HG03159 (cell line): ENCODE measurements around the gene SRC.
"Not testable (repeated sequence)": the region's sequence is repeated elsewhere in the genome, so short reads cannot be mapped to it uniquely, and the experiment has no call there.

Experiments
- ATAC-seq: cut with Tn5 transposase; IDR thresholded peaks from one replicate; pipeline ENCODE4 v1.9.1; 2021; ENCODE audit warnings: mild to moderate bottlenecking, moderate library complexity; ENCODE audit not compliant: unreplicated experiment

SRC gene

GRCh38 chr20:37362231-37362792 lies 16.4 kb downstream of the SRC start:
- ATAC-seq = no peak

DNA sequence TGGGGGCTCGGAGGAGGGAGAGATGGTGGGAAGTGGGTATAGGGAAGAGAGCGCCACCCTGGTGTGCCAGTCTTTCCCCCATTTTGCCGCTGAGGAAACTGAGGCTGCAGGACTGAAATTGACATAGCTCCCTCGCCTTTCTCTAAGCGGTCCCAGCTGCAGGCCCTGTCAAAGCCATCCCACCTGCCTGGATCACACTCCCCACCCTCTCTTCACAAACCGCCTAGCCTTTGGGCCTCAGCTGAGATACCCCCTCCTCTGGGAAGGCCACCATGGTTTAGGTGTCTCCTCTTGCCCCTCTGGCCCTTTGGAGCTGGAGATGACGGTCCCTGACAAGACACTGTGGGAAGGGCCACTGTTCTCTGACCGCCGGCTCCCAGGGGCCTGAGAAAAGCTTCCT lies 16.9 kb downstream of the SRC start:
- no peak for ATAC-seq

DNA sequence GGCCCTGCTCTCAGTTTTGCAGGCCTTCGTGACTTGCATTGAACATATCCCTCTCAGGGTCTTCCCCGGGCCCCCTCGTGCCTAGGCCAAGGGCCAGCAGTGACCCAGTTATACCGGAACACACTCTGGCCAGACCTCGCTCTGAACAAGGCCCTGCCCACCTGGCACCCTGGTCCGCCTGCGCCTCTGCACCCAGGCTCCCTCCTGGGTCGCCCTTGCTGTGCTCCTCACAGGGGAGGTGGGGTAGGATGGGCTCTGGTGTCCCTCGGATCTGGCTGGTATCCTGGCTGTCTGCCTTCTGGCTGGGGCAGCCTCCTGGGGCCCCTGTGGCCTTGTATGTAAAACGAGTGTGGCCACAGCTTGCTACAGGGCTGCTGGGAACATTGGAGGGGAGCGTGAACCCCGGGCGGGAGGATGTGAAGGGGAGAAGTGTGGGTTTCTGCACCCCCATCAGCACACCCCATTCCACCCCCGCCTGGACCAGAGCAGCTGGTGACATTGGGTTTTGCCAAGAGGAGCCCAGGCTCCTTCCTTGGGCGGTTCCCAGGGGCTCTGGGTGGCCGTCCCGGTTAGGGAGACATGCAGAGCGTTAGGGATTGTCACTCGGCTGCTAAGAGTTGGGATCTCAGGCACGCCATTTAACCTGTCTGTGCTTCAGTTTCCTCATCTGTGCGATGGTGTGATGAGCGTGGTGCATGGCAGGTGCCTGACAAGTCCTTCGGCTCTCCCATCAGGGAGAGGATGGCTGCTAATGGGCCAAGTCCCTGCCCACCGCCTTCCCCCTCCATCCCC lies 17.5 kb downstream of the SRC start:
- ATAC-seq = no peak

DNA sequence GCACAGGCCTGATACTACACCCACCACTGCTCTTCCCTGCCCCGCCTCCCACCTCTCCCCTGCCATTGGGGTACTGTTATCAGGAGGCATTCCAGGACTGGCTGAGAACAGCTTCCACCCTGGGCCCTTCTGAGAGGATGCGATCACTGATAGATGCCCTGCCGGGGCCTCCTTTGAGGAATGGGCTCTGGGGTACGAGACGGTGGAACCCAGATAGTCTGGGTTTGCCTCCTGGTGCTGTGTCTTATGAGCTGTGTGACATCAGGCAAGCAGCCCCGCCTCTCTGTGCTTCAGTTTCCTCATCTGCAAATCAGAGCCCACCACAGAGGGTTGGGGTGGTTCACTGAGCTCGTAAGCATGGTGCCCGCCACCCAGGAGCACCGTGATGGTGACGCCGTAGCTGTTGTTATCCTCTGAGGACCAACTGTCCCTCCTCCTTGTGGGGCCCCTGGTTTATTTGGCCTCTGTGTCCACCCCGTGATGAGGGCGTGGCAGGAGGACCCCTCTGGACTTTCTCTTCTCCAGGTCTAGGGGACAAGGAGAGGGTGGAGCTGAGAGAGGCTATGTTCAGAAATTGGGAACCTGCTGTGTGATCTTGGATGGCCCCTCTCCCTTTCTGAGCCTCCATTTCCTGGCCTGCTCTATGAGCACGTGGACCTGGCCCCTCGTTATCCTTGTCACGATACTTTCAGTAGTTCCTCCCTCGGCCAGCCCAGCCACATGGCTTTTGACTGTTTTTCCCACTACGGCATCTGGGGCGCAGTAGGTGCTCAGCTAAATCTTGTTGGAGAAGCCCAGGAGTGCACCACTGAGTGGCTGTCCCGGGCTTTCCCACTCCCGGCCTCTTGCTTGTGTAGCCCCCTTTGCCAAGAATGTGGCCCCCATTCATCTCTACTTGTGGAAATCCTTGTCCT lies 18.3 kb downstream of the SRC start:
- no peak for ATAC-seq

- no peak for ATAC-seq
Measured at GRCh38 chr20:37364927-37365272, 19.0 kb downstream of the SRC start.

DNA sequence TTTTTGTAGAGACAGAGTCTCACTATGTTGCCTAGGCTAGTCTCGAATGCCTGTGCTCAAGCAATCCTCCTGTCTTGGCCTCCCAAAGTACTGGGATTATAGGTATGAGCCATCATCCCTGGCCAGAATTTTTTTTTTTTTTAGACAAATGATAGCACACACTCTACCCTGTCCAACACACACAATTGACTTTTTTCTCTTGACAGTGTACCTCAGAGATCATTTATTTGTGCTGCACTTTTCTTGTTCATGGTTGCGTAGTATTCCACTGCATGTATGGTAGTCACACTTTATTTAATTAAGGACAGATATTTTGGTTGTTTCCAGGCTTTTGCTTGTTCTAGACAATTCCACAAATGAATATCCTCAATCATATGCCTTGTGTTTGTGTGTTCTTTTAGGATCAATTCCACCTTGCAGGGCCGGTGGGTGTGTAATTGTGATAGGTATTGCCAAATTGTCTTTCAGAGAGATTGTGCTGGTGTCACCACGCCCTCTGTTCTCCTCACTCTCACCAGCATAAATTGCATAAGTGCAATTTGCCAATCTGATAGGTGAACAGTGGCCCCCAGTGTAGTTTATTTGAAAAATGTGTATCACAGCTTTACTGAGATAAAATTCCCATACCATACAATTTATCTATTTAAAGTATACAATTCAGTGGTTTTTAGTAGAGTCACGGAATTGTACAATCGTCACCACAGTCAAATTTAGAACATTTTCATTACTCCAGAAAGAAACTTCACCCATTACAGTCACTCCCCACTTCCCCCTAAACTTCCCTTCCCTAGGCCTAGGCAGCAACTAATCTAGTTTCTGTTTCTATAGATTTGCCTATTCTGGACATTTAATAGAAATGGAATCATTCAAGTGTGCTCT lies 20.1 kb downstream of the SRC start:
- ATAC-seq = peak; percentile 55

GRCh38 chr20:37366743-37367142 lies 20.8 kb downstream of the SRC start:
- peak; percentile 9 for ATAC-seq

GRCh38 chr20:37369846-37370245 lies 23.9 kb downstream of the SRC start:
- ATAC-seq = no peak

DNA sequence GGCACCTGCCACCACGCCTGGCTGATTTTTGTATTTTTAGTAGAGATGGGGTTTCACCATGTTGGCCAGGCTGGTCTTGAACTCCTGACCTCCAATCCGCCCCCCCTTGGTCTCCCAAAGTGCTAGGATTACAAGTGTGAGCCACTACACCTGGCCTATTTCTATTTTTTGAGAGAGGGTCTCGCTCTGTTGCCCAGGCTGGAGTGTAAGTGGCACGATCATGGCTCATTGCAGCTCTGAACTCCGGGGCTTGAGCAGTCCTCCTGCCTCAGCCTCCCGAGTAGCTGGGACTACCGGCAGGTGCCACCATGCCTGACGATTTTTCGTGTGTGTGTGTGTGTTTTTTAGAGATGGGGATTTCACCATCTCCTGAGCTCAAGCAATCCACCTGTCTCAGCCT lies 25.9 kb downstream of the SRC start:
- ATAC-seq = not testable (repeated sequence)

- ATAC-seq = no peak
Measured at GRCh38 chr20:37372441-37372840, 26.5 kb downstream of the SRC start.

- no peak for ATAC-seq
Measured at GRCh38 chr20:37373020-37373598, 27.2 kb downstream of the SRC start.

DNA sequence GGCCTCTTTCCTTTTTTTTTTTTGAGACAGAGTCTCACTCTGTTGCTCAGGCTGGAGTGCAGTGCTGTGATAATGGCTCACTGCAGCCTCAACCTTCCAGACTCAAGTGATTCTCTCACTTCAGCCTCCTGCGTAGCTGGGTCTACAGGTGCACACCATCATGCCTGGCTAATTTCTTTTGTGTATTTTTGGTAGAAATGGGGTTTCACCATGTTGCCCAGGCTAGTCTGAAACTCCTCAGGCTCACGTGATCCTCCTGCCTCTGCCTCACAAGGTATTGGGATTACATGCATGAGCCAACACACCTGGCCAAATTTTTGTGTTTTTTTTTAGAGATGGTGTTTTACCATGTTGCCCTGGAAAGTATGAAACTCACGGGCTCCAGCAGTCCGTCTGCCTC lies 29.3 kb downstream of the SRC start:
- ATAC-seq = no peak

DNA sequence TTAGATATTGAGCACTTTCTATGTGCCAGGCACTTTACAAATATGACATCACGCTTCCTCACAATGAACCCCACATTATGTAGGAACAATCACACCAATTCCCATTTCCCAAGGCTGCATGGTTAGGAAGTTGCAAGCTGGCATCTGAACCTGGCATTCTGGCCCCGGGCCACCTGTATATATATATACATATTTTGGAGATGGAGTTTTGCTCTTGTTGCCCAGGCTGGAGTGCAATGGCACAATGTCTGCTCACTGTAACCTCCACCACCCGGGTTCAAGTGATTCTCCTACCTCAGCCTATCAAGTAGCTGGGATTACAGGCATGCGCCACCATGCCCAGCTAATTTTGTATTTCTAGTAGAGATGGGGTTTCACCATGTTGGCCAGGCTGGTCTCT lies 30.4 kb downstream of the SRC start:
- no peak for ATAC-seq

DNA sequence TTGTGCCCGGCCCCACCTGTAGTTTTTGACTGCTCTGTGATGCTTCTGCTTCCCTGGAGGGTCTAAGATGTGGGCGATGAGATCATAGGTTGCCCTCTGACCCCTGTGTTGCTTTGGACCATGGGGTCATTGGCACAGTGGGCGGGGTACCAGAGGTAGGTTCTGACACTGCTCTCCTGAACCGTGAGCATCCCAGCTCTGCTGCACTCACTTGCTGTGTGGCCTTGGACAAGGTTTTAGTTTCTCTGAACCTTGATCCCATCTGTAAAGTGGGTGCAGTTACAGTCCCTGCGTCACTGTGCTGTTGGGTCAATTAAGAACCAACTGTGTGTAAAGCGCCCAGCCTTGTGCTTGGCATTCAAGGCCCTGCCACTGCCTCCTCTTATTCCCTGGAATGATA lies 30.9 kb downstream of the SRC start:
- no peak for ATAC-seq

DNA sequence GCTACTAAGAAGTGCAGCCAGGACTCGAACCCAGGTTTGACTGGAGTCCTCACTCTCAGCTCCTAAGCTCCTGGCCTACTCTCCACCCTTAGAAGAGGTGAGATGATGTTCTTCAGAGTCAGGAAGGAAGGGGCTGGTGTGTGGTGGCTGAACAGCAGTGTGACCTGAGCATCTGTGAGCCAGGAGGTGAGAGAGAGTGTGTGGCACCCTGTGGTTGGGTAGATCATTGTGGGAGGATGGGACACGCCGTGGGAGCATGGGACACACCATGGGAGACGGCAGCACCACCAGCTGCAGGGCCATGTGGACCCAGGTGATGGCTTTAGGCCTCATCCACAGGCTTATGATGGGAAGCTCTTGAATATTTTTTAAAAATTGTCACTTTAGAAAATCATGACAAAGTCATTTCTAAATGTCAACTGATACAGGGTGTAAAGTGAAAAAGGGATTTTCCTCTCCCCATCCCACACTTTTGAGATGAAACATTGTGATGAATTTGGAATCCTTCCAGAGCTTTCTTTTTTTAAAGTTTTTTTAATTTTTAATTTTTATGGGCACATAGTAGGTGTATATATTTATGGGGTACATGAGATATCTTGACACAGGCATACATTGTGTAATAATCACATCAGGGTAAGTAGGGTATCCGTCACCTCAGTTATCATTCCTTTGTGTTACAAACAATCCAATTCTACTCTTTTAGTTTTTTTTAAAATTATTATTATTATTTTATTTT lies 31.6 kb downstream of the SRC start:
- no peak for ATAC-seq

DNA sequence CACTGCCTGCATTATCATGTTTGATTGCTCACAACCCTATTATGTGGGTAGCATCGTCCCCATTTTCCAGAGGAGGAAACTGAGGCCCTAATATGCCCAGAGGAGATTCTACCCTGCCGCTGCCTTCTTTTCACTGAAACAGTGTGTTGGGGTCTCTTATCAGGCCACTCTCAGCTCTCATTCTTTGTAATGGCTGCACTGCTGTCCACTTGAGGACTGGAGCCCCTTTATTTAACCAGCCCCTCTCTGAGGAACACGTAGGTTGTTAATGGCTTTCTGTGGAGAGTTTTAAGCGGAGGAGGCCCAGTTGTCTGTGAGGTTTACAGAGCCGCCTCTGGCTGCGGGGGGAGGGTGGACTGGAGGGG lies 32.5 kb downstream of the SRC start:
- no peak for ATAC-seq

GRCh38 chr20:37378785-37379598 lies 33.1 kb downstream of the SRC start:
- no peak for ATAC-seq

DNA sequence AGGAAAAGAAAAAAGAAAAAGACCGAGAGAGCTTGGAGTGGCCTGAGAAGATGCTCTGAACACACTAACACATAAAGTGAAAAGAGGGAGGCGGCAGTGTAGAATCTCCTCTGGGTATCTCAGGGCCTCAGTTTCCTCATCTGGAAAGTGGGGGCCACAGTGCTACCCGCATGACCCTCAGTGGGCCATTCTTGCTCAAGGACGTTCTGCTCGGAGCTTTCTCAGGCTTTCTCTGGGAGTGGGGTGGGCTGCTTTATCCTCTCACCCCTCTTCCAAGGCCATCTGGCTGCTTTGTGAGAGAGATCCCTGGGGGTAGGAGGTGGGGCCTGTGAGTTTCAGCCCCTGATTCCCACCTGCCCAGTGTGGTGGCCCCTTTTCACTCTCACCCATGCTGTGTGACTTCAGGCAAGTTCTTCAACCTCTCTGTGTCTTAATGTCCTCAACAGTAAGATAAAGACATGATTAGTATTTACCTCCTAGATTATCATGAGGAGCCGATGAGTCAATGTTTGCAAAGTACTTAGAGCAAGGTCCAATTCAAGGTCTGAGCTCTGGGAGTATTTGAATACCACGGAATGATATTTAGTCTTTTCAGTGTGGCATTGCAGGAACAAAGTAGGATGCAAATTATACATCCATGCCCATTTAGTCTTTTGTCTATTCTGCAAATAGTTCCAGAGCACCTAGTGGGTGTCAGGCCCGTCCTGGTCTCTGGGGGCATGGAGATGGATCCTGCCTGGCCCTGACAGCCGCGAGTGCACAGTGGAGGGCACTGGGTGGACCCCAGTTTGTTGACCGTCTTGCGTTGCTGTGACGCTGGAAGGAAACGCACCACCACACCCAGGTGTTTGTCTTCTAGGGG lies 34.3 kb downstream of the SRC start:
- no peak for ATAC-seq
